Measurements from ENCODE around the gene TMEM214.

The TMEM214 gene

GRCh38 chr2:27053321-27053720 is 20.6 kb downstream of the TMEM214 start:
- Histone ChIP-seq H2AFZ (no peak overlapping the region), H3K9ac (no peak overlapping the region), H3K4me1 (peaks cover 2% of the 10 kb centered on the region), H3K4me2 (ENCODE audit: low read length) (no peak overlapping the region), H3K27me3 (ENCODE audit: control insufficient read depth, insufficient read depth, low read length) (no peaks in the 10 kb centered on the region), H3K27ac (no peak overlapping the region), H3K36me3 (ENCODE audit: control insufficient read depth, insufficient read depth, low read length) (no peaks in the 10 kb centered on the region), H3K79me2 (no peaks in the 10 kb centered on the region), H3K9me3 (ENCODE audit: control insufficient read depth, low read length) (no peaks in the 10 kb centered on the region), H3K4me3 (ENCODE audit: low read depth, low read length) (no peak overlapping the region)
- no peak for TF ChIP-seq CTCF (IDR thresholded peaks at IDR 0.05)

DNA sequence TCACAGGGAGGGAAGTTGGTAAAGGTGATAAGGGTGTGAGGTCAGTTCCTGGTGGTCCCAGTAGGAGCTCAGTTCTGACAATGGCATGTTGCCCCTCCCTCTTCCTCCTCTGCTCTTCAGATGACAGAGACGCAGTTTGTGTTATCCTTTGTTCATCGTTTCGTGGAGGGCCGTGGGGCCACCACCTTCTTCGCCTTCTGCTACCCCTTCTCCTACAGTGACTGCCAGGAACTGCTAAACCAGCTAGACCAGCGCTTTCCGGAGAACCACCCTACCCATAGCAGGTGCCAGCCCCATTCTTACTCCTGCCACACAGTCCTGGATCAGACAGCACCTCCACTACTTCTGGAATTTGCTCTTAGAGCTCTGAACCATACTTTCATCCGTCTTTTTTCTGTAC is 21.0 kb downstream of the TMEM214 start:
- no peaks in the 10 kb centered on the region for H3K36me3 ChIP-seq (ENCODE audit: control insufficient read depth, insufficient read depth, low read length)
- H3K79me2 ChIP-seq, result no peaks in the 10 kb centered on the region
- H2AFZ ChIP-seq, result no peak overlapping the region
- no peaks in the 10 kb centered on the region for H3K9me3 ChIP-seq (ENCODE audit: control insufficient read depth, low read length)
- H3K4me3 ChIP-seq (ENCODE audit: low read depth, low read length), result no peak overlapping the region
- H3K27me3 ChIP-seq (ENCODE audit: control insufficient read depth, insufficient read depth, low read length), result no peaks in the 10 kb centered on the region
- H3K9ac ChIP-seq, result no peak overlapping the region
- no peak overlapping the region for H3K27ac ChIP-seq
- H3K4me1 ChIP-seq, result peaks cover 2% of the 10 kb centered on the region
- TF ChIP-seq CTCF (IDR thresholded peaks at IDR 0.05), result no peak
- no peak overlapping the region for H3K4me2 ChIP-seq (ENCODE audit: low read length)

DNA sequence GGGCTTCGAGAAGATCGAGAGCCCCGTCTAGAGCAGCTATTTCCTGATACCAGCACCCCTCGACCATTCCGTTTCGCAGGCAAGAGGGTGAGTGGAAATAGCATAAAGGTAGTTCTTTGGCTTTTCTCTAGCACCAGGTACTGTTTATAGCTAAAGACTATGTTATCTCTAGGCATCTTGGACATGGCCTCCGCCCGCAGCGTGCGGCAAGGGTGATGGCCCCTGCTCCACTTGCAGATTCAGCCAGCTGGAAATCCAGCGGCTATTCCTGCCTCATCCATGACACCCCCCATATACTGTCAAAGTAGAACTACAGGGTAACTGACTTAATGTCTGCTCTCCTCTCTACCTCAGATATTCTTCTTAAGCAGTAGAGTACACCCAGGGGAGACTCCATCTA is 22.0 kb downstream of the TMEM214 start:
- H3K27me3 ChIP-seq (ENCODE audit: control insufficient read depth, insufficient read depth, low read length), result no peaks in the 10 kb centered on the region
- H3K36me3 ChIP-seq (ENCODE audit: control insufficient read depth, insufficient read depth, low read length), result no peaks in the 10 kb centered on the region
- H3K4me2 ChIP-seq (ENCODE audit: low read length), result no peak overlapping the region
- H3K4me3 ChIP-seq (ENCODE audit: low read depth, low read length), result no peak overlapping the region
- H3K79me2 ChIP-seq, result no peaks in the 10 kb centered on the region
- H3K27ac ChIP-seq, result no peak overlapping the region
- no peaks in the 10 kb centered on the region for H3K9me3 ChIP-seq (ENCODE audit: control insufficient read depth, low read length)
- no peak overlapping the region for H2AFZ ChIP-seq
- no peak overlapping the region for H3K9ac ChIP-seq
- no peak for TF ChIP-seq CTCF (IDR thresholded peaks at IDR 0.05)
- peaks cover 2% of the 10 kb centered on the region for H3K4me1 ChIP-seq

- Histone ChIP-seq H3K27ac (no peak overlapping the region), H2AFZ (no peak overlapping the region), H3K36me3 (ENCODE audit: control insufficient read depth, insufficient read depth, low read length) (no peaks in the 10 kb centered on the region), H3K27me3 (ENCODE audit: control insufficient read depth, insufficient read depth, low read length) (no peaks in the 10 kb centered on the region), H3K9ac (no peak overlapping the region), H3K79me2 (peaks cover 3% of the 10 kb centered on the region), H3K4me2 (ENCODE audit: low read length) (no peak overlapping the region), H3K9me3 (ENCODE audit: control insufficient read depth, low read length) (no peaks in the 10 kb centered on the region), H3K4me1 (peaks cover 2% of the 10 kb centered on the region), H3K4me3 (ENCODE audit: low read depth, low read length) (no peak overlapping the region)
- no peak for TF ChIP-seq CTCF (IDR thresholded peaks at IDR 0.05)
These were observed 24.4 kb downstream of the TMEM214 start for GRCh38 chr2:27057184-27057583.

DNA sequence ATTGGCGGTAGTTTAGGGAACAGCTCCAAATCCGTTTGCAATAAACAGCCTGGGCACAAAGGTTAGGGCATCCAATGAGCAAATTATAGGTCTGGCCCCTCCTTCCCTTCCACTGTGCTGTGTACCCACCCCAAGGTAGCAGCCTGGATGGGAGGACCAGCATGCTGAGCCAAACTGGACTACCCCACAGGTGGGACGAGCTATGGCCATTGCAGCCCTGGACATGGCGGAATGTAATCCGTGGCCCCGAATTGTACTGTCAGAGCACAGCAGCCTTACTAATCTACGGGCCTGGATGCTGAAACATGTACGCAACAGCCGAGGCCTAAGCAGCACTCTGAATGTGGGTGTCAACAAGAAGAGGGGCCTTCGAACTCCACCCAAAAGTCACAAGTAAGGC is 25.4 kb downstream of the TMEM214 start:
- Histone ChIP-seq H3K27me3 (ENCODE audit: control insufficient read depth, insufficient read depth, low read length) (no peaks in the 10 kb centered on the region), H3K4me3 (ENCODE audit: low read depth, low read length) (no peak overlapping the region), H3K36me3 (ENCODE audit: control insufficient read depth, insufficient read depth, low read length) (no peaks in the 10 kb centered on the region), H3K27ac (no peak overlapping the region), H3K4me1 (no peaks in the 10 kb centered on the region), H3K9me3 (ENCODE audit: control insufficient read depth, low read length) (no peaks in the 10 kb centered on the region), H2AFZ (no peak overlapping the region), H3K4me2 (ENCODE audit: low read length) (no peak overlapping the region), H3K79me2 (peaks cover 3% of the 10 kb centered on the region), H3K9ac (no peak overlapping the region)
- no peak for TF ChIP-seq CTCF (IDR thresholded peaks at IDR 0.05)

Measured in parathyroid adenoma (tissue), 2 donors.